ENCODE data around the gene USP2.

DNA sequence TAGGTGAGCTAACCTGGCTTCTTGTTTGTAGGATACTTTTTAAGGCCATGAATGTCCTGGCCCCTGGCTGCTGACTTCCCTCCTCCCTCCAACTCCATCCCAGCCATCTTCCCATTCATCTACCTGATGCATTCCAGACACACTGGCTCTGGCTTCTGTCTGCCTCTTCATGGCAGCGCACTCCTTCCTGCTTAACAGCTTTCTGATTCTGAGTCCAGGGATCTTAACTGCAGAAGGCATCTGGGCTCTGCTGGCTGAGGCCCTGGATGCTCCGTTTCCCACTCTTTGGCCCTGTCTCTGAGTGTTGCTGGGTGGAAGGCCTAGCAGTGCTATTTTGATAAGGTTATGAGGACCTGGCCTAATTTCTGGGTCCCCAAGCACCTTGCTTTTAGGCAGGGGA lies 43.3 kb upstream of the USP2 start:
- TF ChIP-seq EZH2 (IDR thresholded peaks at IDR 0.05; ENCODE audit: borderline replicate concordance, low read depth, low read length, severe bottlenecking), result no peak
- TF ChIP-seq, protein P1, sequence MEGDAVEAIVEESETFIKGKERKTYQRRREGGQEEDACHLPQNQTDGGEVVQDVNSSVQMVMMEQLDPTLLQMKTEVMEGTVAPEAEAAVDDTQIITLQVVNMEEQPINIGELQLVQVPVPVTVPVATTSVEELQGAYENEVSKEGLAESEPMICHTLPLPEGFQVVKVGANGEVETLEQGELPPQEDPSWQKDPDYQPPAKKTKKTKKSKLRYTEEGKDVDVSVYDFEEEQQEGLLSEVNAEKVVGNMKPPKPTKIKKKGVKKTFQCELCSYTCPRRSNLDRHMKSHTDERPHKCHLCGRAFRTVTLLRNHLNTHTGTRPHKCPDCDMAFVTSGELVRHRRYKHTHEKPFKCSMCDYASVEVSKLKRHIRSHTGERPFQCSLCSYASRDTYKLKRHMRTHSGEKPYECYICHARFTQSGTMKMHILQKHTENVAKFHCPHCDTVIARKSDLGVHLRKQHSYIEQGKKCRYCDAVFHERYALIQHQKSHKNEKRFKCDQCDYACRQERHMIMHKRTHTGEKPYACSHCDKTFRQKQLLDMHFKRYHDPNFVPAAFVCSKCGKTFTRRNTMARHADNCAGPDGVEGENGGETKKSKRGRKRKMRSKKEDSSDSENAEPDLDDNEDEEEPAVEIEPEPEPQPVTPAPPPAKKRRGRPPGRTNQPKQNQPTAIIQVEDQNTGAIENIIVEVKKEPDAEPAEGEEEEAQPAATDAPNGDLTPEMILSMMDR (IDR thresholded peaks at IDR 0.05; ENCODE audit: borderline replicate concordance, extremely low read depth, low read length, poor library complexity, severe bottlenecking), result no peak
